Stimulated activated CD8-positive, alpha-beta memory T cell treated with anti-CD3 and anti-CD28 coated beads, Interleukin-4, amount 100 ng/mL, for 4 hours (primary cell): ENCODE measurements around the gene FAM184A.

Experiments
- DNase-seq, 2 donors: peaks; one replicate each; pipeline ENCODE4 v3.0.0-alpha.2; 2020; ENCODE audit warnings: low read depth in 2 of 2, low spot score in 1 of 2

FAM184A gene

GRCh38 chr6:118968416-118968815 lies 110.0 kb downstream of the FAM184A start:
- DNase-seq = no peak

DNA sequence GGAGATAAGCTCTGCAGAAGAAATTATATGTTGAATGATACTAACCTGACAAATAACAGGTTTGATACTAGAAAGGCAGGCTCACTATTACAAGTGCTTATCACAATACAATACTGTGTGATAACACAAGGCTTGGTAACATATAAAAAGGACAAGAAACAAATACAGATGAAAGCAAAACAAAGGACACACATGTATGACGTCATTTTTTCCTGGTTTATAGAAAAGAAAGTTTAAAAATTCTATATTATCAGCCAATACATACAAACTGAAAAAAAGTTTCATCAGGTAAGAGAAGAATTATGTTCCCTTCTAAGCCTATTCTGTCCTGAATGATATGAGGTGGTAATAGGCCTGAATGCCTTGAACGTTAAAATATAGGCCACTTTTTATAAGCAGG lies 111.2 kb downstream of the FAM184A start:
- DNase-seq = no peak

GRCh38 chr6:118965843-118966370 lies 112.6 kb downstream of the FAM184A start:
- DNase-seq = no peak

DNA sequence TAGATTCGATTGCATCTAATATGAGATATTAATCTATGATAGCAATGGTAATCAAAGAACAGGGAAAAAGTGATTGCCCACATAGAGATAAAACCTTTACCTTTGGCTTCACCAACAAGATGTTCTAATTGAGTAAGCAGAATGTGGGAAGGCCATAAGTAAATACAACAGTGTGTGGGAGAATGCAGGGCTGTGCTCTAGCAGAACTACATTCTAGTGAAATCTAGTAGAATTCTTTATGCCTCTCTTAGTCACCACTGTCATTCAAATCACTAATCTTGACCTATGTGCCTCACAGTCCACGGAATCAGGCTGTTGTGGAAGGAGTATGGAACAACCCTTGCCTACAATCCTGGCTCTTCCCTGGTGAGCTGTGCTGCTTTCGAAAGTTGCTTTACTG lies 113.1 kb downstream of the FAM184A start:
- DNase-seq = no peak

DNA sequence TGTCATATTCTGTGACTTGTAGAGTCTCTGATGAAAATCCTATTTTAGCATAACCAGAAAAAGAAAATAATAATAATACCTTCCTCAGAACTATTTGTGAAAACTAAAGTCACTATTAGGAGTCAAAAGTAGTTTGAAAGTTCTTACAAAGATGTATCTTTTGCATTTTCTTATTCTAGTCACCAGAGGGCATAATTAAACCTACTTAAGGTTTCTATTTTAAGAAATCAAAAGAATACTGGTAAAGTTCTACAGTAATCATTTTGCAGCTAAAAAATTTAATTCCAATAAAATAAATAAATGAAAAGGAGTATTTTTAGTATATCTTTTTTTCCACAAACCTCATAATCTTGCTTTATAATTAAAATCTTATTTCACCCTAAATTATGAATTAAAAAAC lies 115.5 kb downstream of the FAM184A start:
- no peak for DNase-seq

GRCh38 chr6:118959903-118960302 lies 118.6 kb downstream of the FAM184A start:
- no peak for DNase-seq

- no peak for DNase-seq
Measured at GRCh38 chr6:118953391-118953790, 125.1 kb downstream of the FAM184A start.

GRCh38 chr6:118952683-118953082 lies 125.8 kb downstream of the FAM184A start:
- no peak for DNase-seq

DNA sequence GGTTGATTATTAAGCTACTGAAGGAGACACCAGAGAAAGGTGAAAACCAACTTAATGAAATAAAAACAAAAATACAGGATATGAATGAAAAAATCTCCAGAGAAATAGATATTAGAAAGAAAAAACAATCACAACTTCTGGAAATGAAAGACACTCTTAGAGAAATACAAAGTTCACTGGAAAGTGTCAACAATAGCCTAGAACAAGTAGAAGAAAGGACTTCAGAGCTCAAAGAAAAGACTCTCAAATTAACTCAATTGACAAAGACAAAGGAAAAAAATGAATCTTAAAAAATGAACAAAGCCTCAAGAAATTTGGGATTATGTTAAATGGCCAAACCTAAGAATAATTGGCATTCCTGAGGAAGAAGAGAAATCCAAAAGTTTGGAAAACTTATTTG lies 133.2 kb downstream of the FAM184A start:
- no peak for DNase-seq

GRCh38 chr6:118940770-118941169 lies 137.7 kb downstream of the FAM184A start:
- no peak for DNase-seq

DNA sequence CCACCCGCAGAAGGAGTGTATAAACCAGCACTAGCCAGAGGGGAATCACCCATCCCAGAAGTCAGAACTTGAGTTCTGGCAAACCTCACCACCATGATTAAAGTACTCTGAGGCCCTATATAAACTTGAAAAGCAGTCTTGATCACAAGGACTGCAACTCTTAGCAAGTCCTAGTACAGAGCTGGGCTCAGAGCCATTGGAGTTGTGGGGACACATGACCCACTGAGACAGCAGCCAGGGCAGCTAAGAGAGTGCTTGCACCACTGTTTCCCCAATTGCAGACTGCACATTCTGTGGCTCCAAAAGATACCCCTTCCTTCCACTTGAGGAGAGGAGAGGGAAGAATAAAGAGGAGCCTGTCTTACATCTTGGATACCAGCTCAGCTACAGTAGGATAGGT lies 138.8 kb downstream of the FAM184A start:
- no peak for DNase-seq

GRCh38 chr6:118935978-118936703 lies 142.3 kb downstream of the FAM184A start:
- no peak for DNase-seq

DNA sequence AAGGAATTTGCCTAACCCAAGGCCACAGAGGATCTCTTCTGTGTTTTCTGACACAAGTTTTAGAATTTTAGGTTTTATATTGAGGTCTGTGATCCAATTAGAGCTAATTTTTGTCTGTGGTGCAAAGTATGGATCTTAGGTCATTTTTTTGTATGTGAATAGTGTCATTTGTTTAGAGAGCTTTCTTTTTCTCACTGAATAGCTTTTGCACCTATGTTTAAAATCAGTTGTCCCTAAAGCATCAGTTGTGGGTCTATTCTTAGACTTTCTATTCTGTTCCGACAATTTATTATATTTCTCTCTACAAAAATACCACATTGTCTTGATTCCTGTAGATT lies 143.2 kb downstream of the FAM184A start:
- no peak for DNase-seq

GRCh38 chr6:118934461-118935330 lies 143.8 kb downstream of the FAM184A start, which contains the start of gene MCM9:
Gene MCM9 (minus strand): TSS chr6:118935159. CDS start chr6:118931723, 3,436 bp downstream.
- peak; percentile 67 to 73 for DNase-seq

DNA sequence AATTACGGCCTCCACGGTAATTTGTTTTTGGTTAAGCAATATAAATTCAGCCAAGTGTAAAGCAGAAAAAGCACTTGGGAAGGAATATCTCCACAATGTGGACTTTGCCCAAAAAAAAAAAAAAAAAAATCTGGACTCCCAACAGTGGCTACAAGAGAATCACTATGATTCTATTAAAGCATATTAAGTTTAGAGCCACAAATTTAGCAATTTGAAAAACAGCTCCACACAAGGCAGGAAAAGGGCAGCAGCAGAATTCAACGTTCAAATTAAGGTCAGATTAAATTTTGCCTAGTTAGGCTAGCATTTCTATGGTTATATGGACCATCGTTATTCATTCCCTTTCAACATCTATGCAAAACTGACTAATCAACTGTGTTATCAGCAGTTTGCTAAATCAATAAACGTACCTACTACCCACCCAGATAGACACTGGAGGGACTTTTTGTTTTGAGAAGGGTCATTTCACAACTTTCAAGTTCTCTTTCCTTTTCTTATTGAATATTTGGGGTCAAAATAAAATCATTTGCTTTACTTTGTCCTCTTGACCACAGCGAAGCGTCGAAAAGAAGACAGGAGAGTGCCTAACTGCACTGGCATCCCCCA lies 144.5 kb downstream of the FAM184A start:
- no peak for DNase-seq

GRCh38 chr6:118932421-118932820 lies 146.0 kb downstream of the FAM184A start:
- no peak for DNase-seq

- no peak for DNase-seq
Measured at GRCh38 chr6:118931436-118931835, 147.0 kb downstream of the FAM184A start.

GRCh38 chr6:118930680-118931079 lies 147.8 kb downstream of the FAM184A start:
- DNase-seq = no peak

GRCh38 chr6:118923035-118923434 lies 155.4 kb downstream of the FAM184A start:
- no peak for DNase-seq

GRCh38 chr6:118921084-118921483 lies 157.4 kb downstream of the FAM184A start:
- no peak for DNase-seq

DNA sequence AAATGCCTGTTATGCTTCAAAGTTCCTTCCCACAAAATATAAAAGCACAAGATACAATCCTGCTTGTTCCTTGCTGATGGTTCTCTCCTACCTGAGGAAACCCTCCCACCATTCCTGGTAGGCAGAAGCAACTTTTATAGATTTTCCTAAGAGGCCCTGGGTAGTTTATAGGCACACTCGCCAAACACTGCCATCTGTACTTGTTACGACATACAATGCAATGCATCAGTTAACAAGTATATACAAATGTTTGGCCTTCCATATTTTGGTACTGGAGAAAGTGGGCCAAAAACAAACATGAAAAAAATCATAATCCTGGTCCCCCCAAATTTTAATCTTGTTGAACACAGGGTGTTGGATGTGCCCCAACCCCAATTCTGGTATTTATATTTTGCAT lies 160.1 kb downstream of the FAM184A start:
- no peak for DNase-seq
